Motor neuron (in vitro differentiated cells): Measurements from ENCODE around the gene ARHGAP8. TPM values are rescaled to one million over a fixed set of nuclear protein-coding genes. Genes with fewer than 3 reads are reported as not detected.

Source experiments
- ATAC-seq, 8 experiments: fragments of 200-7000 bp; cut with Tn5 transposase; replicated peaks in 6 of 8; 2 replicates each; pipeline ENCODE4 v1.8.0; 2021; ENCODE audit warnings: mild to moderate bottlenecking in 8 of 8, moderate library complexity in 8 of 8
- H3K27ac ChIP-seq, 2 donors: fragments of 250-450 bp; sonication (Bioruptor Pico); 2 replicates each; pipeline ENCODE4 v1.9.0; 2021; ENCODE audit warnings: antibody characterized with exemption in 2 of 2, mild to moderate bottlenecking in 2 of 2, moderate library complexity in 1 of 2
- H3K4me1 ChIP-seq, 2 donors: fragments of 250-450 bp; sonication (Bioruptor Pico); replicated peaks in 1 of 2; 2 replicates each; pipeline ENCODE4 v1.6.1; 2021; ENCODE audit warnings: antibody characterized with exemption in 2 of 2, mild to moderate bottlenecking in 2 of 2, moderate library complexity in 1 of 2
- H3K4me3 ChIP-seq, 5 donors: fragments of 250-450 bp; sonication (Bioruptor Pico); 2 replicates each; pipeline ENCODE4 v1.9.0; 2021; ENCODE audit warnings: antibody characterized with exemption in 5 of 5, mild to moderate bottlenecking in 5 of 5, moderate library complexity in 4 of 5
- WGBS, 10 experiments: fragments of 450-650 bp; shearing (Covaris generic); methylation state at CpG; one replicate each; pipeline ENCODE4 v1.0.0; 2022; 5-methylcytosine and 5-hydroxymethylcytosine counted together
- in situ Hi-C, 9 experiments: fragments of 400-800 bp; cut with MboI; loops; one replicate each; pipeline ENCODE4 v1.15.0; 2021; ENCODE audit warnings: low sequenced_read_pairs in 9 of 9, low pct_unique_long_range_greater_than_20kb in 2 of 9; ENCODE audit not compliant: unreplicated experiment in 9 of 9
- total RNA-seq, 8 experiments: library from RNA; unstranded; fragments of 300-600 nt; gene quantifications; 2 replicates each; pipeline versions ENCODE4 v1.2.3 to v1.2.4, GENCODE V29; 2022

The ARHGAP8 gene
- total RNA-seq, 8 experiments from 2014 or later = 0.25 to 3.6 (median 1.5) TPM; not detected in 1

- ATAC-seq = no peak
- H3K4me1 ChIP-seq = peaks cover 0 to 21% of the 10 kb centered on the region in 2 donors
- no peak overlapping the region for H3K4me3 ChIP-seq
- 100% methylated on average over 1 of the region's 8 CpGs; no CpG with 5 or more reads in 9 of the 10 experiments for WGBS, 10 experiments
- no peak overlapping the region for H3K27ac ChIP-seq
- in situ Hi-C loops = no loop called here
Observed at GRCh38 chr22:44712962-44713361, 39.4 kb upstream of the ARHGAP8 start.

GRCh38 chr22:44714703-44715350 is 37.5 kb upstream of the ARHGAP8 start:
- H3K27ac ChIP-seq = peak overlapping the region in 1 of 2 donors; percentile 23
- peak in 3 of 8 experiments; percentile 18 to 24 (median 23) for ATAC-seq
- H3K4me3 ChIP-seq = no peak overlapping the region
- in situ Hi-C loops = no loop called here
- 60 to 100% (median 86%) methylated on average over 1 to 12 of the region's 18 CpGs; no CpG with 5 or more reads in 5 of the 10 experiments for WGBS, 10 experiments
- H3K4me1 ChIP-seq = peaks cover 0 to 31% of the 10 kb centered on the region in 2 donors

GRCh38 chr22:44718418-44718817 is 34.0 kb upstream of the ARHGAP8 start:
- Histone ChIP-seq H3K27ac (no peak overlapping the region), H3K4me1 (peaks cover 0 to 35% of the 10 kb centered on the region in 2 donors), H3K4me3 (no peak overlapping the region)
- in situ Hi-C loops = no loop called here
- ATAC-seq = peak in 1 of 8 experiments; percentile 45
- 40 to 100% (median 95%) methylated on average over 1 to 3 of the region's 3 CpGs; no CpG with 5 or more reads in 4 of the 10 experiments for WGBS, 10 experiments

GRCh38 chr22:44719586-44720368 is 32.6 kb upstream of the ARHGAP8 start:
- ATAC-seq = peak; percentile 28 to 86 (median 74)

GRCh38 chr22:44721213-44721612 is 31.2 kb upstream of the ARHGAP8 start:
- in situ Hi-C loops = no loop called here
- peak in 3 of 8 experiments; percentile 63 to 70 (median 69) for ATAC-seq
- WGBS, 10 experiments = 63 to 100% (median 80%) methylated on average over 1 to 7 of the region's 7 CpGs; no CpG with 5 or more reads in 1 of the 10 experiments
- Histone ChIP-seq H3K4me3 (no peak overlapping the region), H3K4me1 (peaks cover 0 to 27% of the 10 kb centered on the region in 2 donors), H3K27ac (no peak overlapping the region)

More at GRCh38 chr22:44719586-44720368, 32.6 kb upstream of the ARHGAP8 start:
- no peak overlapping the region for H3K4me3 ChIP-seq
- in situ Hi-C loops = no loop called here
- 0 to 90% (median 76%) methylated on average over 1 to 8 of the region's 13 CpGs; no CpG with 5 or more reads in 4 of the 10 experiments for WGBS, 10 experiments
- no peak overlapping the region for H3K27ac ChIP-seq
- H3K4me1 ChIP-seq = peaks cover 0 to 28% of the 10 kb centered on the region in 2 donors

GRCh38 chr22:44722611-44723010 is 29.8 kb upstream of the ARHGAP8 start:
- 25 to 100% (median 71%) methylated on average over 1 to 2 of the region's 2 CpGs; no CpG with 5 or more reads in 1 of the 10 experiments for WGBS, 10 experiments
- in situ Hi-C loops = no loop called here
- no peak overlapping the region for H3K27ac ChIP-seq
- ATAC-seq = no peak
- no peak overlapping the region for H3K4me3 ChIP-seq
- peaks cover 0 to 27% of the 10 kb centered on the region in 2 donors for H3K4me1 ChIP-seq

GRCh38 chr22:44723801-44724200 is 28.6 kb upstream of the ARHGAP8 start:
- no peak overlapping the region for H3K4me3 ChIP-seq
- in situ Hi-C loops = no loop called here
- no peak overlapping the region for H3K27ac ChIP-seq
- ATAC-seq = peak in 3 of 8 experiments; percentile 14 to 54 (median 53)
- H3K4me1 ChIP-seq = peaks cover 0 to 27% of the 10 kb centered on the region in 2 donors
- WGBS, 10 experiments = 83 to 93% methylated on average over 1 to 2 of the region's 2 CpGs; no CpG with 5 or more reads in 8 of the 10 experiments

- 0 to 100% (median 83%) methylated on average over 1 to 3 of the region's 6 CpGs; no CpG with 5 or more reads in 4 of the 10 experiments for WGBS, 10 experiments
- no peak for ATAC-seq
- in situ Hi-C loops = no loop called here
- peaks cover 0 to 24% of the 10 kb centered on the region in 2 donors for H3K4me1 ChIP-seq
- no peak overlapping the region for H3K4me3 ChIP-seq
- H3K27ac ChIP-seq = no peak overlapping the region
Observed at GRCh38 chr22:44724416-44724815, 28.0 kb upstream of the ARHGAP8 start.

GRCh38 chr22:44724859-44725258 is 27.5 kb upstream of the ARHGAP8 start:
- H3K4me1 ChIP-seq = peaks cover 0 to 24% of the 10 kb centered on the region in 2 donors
- 80 to 100% methylated on average over 1 to 2 of the region's 8 CpGs; no CpG with 5 or more reads in 8 of the 10 experiments for WGBS, 10 experiments
- no peak for ATAC-seq
- in situ Hi-C loops = no loop called here
- H3K4me3 ChIP-seq = no peak overlapping the region
- no peak overlapping the region for H3K27ac ChIP-seq

- in situ Hi-C loops = no loop called here
- 60 to 90% methylated on average over 1 to 2 of the region's 11 CpGs; no CpG with 5 or more reads in 8 of the 10 experiments for WGBS, 10 experiments
- no peak for ATAC-seq
- Histone ChIP-seq H3K4me3 (no peak overlapping the region), H3K27ac (no peak overlapping the region), H3K4me1 (peaks cover 0 to 19% of the 10 kb centered on the region in 2 donors)
Observed at GRCh38 chr22:44726439-44726838, 25.9 kb upstream of the ARHGAP8 start.

GRCh38 chr22:44727148-44727547 is 25.2 kb upstream of the ARHGAP8 start:
- Histone ChIP-seq H3K4me1 (peaks cover 0 to 19% of the 10 kb centered on the region in 2 donors), H3K4me3 (no peak overlapping the region), H3K27ac (no peak overlapping the region)
- ATAC-seq = no peak
- in situ Hi-C loops = no loop called here
- WGBS, 10 experiments = 91 to 97% methylated on average over 6 to 13 of the region's 21 CpGs; no CpG with 5 or more reads in 8 of the 10 experiments

- no peak for ATAC-seq
- in situ Hi-C loops = no loop called here
- 71 to 90% (median 80%) methylated on average over 1 to 4 of the region's 13 CpGs; no CpG with 5 or more reads in 7 of the 10 experiments for WGBS, 10 experiments
- no peak overlapping the region for H3K27ac ChIP-seq
- no peak overlapping the region for H3K4me3 ChIP-seq
- H3K4me1 ChIP-seq = peaks cover 0 to 14% of the 10 kb centered on the region in 2 donors
Observed at GRCh38 chr22:44727709-44728108, 24.7 kb upstream of the ARHGAP8 start.

GRCh38 chr22:44728761-44729324 is 23.5 kb upstream of the ARHGAP8 start:
- H3K4me1 ChIP-seq = peaks cover 0 to 13% of the 10 kb centered on the region in 2 donors
- H3K4me3 ChIP-seq = no peak overlapping the region
- H3K27ac ChIP-seq = no peak overlapping the region
- in situ Hi-C loops = no loop called here
- ATAC-seq = peak in 1 of 8 experiments; percentile 6
- WGBS, 10 experiments = 44 to 88% (median 82%) methylated on average over 1 to 10 of the region's 21 CpGs; no CpG with 5 or more reads in 6 of the 10 experiments
